HG02884 (cell line): ENCODE results near the gene WDR70.
"Not testable (repeated sequence)": the region's sequence is repeated elsewhere in the genome, so short reads cannot be mapped to it uniquely, and the experiment has no call there.

Source experiments
- ATAC-seq: cut with Tn5 transposase; IDR thresholded peaks from one replicate; pipeline ENCODE4 v1.9.1; 2021; ENCODE audit warnings: mild to moderate bottlenecking, moderate library complexity; ENCODE audit not compliant: unreplicated experiment

Gene WDR70

GRCh38 chr5:37453252-37453651 lies 74.1 kb downstream of the WDR70 start:
- not testable (repeated sequence) for ATAC-seq

- ATAC-seq, result not testable (repeated sequence)
Measured at GRCh38 chr5:37454402-37455055, 75.4 kb downstream of the WDR70 start.

GRCh38 chr5:37463191-37464051 lies 84.3 kb downstream of the WDR70 start:
- not testable (repeated sequence) for ATAC-seq

GRCh38 chr5:37464581-37464980 lies 85.5 kb downstream of the WDR70 start:
- not testable (repeated sequence) for ATAC-seq

- not testable (repeated sequence) for ATAC-seq
Measured at GRCh38 chr5:37469383-37469782, 90.3 kb downstream of the WDR70 start.

- ATAC-seq, result no peak
Measured at GRCh38 chr5:37471666-37472197, 92.6 kb downstream of the WDR70 start.

- no peak for ATAC-seq
Measured at GRCh38 chr5:37477426-37477825, 98.3 kb downstream of the WDR70 start.

GRCh38 chr5:37478121-37478894 lies 99.2 kb downstream of the WDR70 start:
- no peak for ATAC-seq

- ATAC-seq, result not testable (repeated sequence)
Measured at GRCh38 chr5:37481395-37481794, 102.3 kb downstream of the WDR70 start.

- ATAC-seq, result no peak
Measured at GRCh38 chr5:37490120-37490810, 111.1 kb downstream of the WDR70 start.

GRCh38 chr5:37490931-37491330 lies 111.8 kb downstream of the WDR70 start:
- no peak for ATAC-seq

GRCh38 chr5:37492778-37493555 lies 113.8 kb downstream of the WDR70 start:
- no peak for ATAC-seq

GRCh38 chr5:37494756-37495155 lies 115.6 kb downstream of the WDR70 start:
- no peak for ATAC-seq

- ATAC-seq, result no peak
Measured at GRCh38 chr5:37495210-37495609, 116.1 kb downstream of the WDR70 start.

GRCh38 chr5:37495668-37496347 lies 116.7 kb downstream of the WDR70 start:
- no peak for ATAC-seq

- no peak for ATAC-seq
Measured at GRCh38 chr5:37496902-37497445, 117.9 kb downstream of the WDR70 start.

- ATAC-seq, result no peak
Measured at GRCh38 chr5:37501152-37501551, 122.0 kb downstream of the WDR70 start.

- ATAC-seq, result no peak
Measured at GRCh38 chr5:37506241-37506640, 127.1 kb downstream of the WDR70 start.

- ATAC-seq, result no peak
Measured at GRCh38 chr5:37506722-37507121, 127.6 kb downstream of the WDR70 start.
